Adrenal gland (tissue), 5 donors: ENCODE results near the gene TNFRSF19.

ENCODE experiments used
- CTCF ChIP-seq, 6 experiments: fragments of 450-650 bp in 4 of 6; fragments of 200-600 bp in 2 of 6; sonication (generic) in 1 of 6; IDR thresholded peaks; 1 replicate in 5 of 6; 2 replicates in 1 of 6; pipeline versions ENCODE4 v1.5.1 to v1.8.0; 2016 to 2021; ENCODE audit warnings: antibody characterized with exemption in 6 of 6, mild to moderate bottlenecking in 2 of 6, moderate library complexity in 1 of 6
- POLR2A ChIP-seq, 2 donors: fragments of 450-650 bp; IDR thresholded peaks; one replicate each; pipeline ENCODE4 v1.6.1; 2017; ENCODE audit warnings: antibody characterized with exemption in 2 of 2, mild to moderate bottlenecking in 2 of 2, moderate library complexity in 1 of 2
- donor health status: DM: no; HTN: no; CAD: no.

- no peak for TF ChIP-seq CTCF (IDR thresholded peaks at IDR 0.05)
- TF ChIP-seq POLR2A (IDR thresholded peaks at IDR 0.05) = no peak
These were observed 23.1 kb upstream of the TNFRSF19 start for GRCh38 chr13:23547000-23547590.
